ENCODE measurements around the gene OARD1.
"Not testable (repeated sequence)": the region's sequence is repeated elsewhere in the genome, so short reads cannot be mapped to it uniquely, and the experiment has no call there.

Gene OARD1, protein sequence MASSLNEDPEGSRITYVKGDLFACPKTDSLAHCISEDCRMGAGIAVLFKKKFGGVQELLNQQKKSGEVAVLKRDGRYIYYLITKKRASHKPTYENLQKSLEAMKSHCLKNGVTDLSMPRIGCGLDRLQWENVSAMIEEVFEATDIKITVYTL

DNA sequence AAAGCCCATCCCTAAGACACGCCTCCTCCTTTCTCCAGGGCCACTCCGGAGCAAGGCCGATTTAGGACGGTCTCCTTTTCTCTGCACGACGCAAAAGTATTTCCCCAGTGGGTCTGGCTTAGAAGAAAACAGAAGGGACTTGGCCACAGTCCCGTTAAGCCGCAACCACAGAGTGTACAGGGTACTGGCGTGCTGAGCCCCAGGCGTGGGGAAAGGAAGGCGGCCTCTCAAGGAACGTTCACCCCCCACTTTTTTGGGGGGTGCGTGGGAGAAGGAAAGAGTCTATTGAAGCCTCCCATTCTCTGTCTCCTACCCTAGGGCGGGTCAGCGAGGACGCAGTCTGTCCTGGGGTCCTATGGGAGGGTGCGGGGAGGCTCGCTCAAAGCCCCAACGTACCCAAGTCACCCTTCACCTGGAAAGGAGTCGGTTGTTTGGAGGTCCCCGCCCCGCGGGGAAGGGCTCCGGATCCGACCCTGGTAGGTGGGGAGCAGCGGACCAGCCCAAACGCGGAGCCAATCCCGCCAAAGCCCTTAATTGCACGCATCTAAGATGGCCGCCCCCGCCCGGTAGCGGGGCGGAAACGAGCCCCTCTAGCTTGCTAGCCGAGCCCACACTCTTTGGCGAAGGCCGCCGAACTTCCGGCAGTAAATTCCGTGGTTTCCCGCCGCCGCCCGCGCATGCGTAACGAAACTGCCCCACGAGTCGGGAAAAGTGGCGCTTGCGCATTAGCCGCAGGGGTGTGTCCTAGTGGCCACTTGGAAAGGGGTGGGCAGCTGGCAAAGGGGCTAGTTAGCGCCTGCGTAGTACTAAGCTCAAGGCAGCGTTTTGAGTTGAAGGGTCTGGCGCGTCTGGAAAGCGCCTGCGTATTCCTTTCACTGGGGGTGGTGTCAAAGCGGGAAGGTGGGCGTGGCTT lies at the start of gene OARD1:
Gene OARD1 (minus strand): TSS at position 434 of the 913 bp plus-strand sequence. CDS start 722 bp downstream, outside the sequence.
- H3K36me3 ChIP-seq (ENCODE audit: control insufficient read depth, insufficient read depth, low read length) = peaks cover under 1% of the 10 kb centered on the region; the same call in 1 of the 2 replicates
- peak; percentile 91 for DNase-seq (ENCODE audit: low read depth, low spot score)
- peak within 1 kb of the TSS; percentile 53 for H3K4me3 ChIP-seq (ENCODE audit: low read length)
- WGBS (ENCODE audit: insufficient coverage, insufficient read length) = no CpG with 5 or more reads among the region's 63 CpGs
- no peaks in the 10 kb centered on the region for H3K4me1 ChIP-seq (ENCODE audit: control insufficient read depth, insufficient read depth, low read length)
- H3K27ac ChIP-seq (ENCODE audit: low read length) = peak within 1 kb of the TSS; percentile 74
- H3K9me3 ChIP-seq (ENCODE audit: control insufficient read depth, insufficient read depth, low read length) = no peaks in the 10 kb centered on the region
- H3K27me3 ChIP-seq (ENCODE audit: control insufficient read depth, insufficient read depth, low read length) = no peaks in the 10 kb centered on the region

DNA sequence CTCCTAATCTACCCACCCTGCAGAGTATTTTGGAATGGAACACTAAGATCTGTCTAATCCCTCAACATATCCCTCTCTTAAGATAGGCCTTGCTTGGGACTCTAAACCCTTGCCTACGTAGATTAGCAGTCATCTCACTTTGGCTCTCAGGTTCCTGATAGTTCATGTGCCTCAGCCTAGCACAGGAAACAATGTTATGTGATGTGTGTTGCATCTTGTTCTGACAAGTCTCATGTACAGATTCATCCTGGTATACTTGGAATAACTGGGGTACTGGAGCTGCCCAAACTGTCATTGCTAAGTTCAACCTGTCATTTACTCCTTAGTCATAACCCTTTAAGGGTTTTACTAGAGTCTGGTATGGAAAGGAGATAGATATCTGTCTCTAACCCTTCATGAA lies 47.9 kb upstream of the OARD1 start:
- DNase-seq (ENCODE audit: low read depth, low spot score) = no peak
- no peak overlapping the region for H3K27ac ChIP-seq (ENCODE audit: low read length)
- H3K4me3 ChIP-seq (ENCODE audit: low read length) = no peak overlapping the region
- no CpG with 5 or more reads among the region's 1 CpG for WGBS (ENCODE audit: insufficient coverage, insufficient read length)
- H3K9me3 ChIP-seq (ENCODE audit: control insufficient read depth, insufficient read depth, low read length) = no peaks in the 10 kb centered on the region
- H3K36me3 ChIP-seq (ENCODE audit: control insufficient read depth, insufficient read depth, low read length) = no peaks in the 10 kb centered on the region
- H3K4me1 ChIP-seq (ENCODE audit: control insufficient read depth, insufficient read depth, low read length) = no peaks in the 10 kb centered on the region
- no peaks in the 10 kb centered on the region for H3K27me3 ChIP-seq (ENCODE audit: control insufficient read depth, insufficient read depth, low read length)

DNA sequence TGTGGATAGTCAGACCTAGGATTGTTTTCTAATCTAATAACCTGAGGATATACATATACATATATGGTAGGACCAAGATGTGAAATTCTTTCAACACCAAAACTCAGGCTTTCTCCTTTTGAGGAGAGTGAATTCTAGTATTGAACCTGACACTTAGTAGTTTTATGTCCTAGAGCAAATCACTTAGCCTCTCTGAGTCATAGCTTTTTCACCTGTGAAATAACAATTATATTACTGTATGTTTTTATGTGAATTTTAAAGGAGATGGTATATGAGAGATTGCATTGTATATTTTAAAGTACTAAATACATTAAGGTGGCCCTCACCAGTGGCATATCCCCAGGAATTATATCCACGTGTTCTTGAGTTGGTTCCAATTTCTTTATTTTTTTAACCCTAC lies 47.4 kb upstream of the OARD1 start:
- Histone ChIP-seq H3K9me3 (ENCODE audit: control insufficient read depth, insufficient read depth, low read length) (no peaks in the 10 kb centered on the region), H3K27me3 (ENCODE audit: control insufficient read depth, insufficient read depth, low read length) (no peaks in the 10 kb centered on the region), H3K36me3 (ENCODE audit: control insufficient read depth, insufficient read depth, low read length) (no peaks in the 10 kb centered on the region), H3K4me1 (ENCODE audit: control insufficient read depth, insufficient read depth, low read length) (no peaks in the 10 kb centered on the region), H3K27ac (ENCODE audit: low read length) (no peak overlapping the region), H3K4me3 (ENCODE audit: low read length) (no peak overlapping the region)
- DNase-seq (ENCODE audit: low read depth, low spot score) = no peak
- no CpG with 5 or more reads among the region's 1 CpG for WGBS (ENCODE audit: insufficient coverage, insufficient read length)

DNA sequence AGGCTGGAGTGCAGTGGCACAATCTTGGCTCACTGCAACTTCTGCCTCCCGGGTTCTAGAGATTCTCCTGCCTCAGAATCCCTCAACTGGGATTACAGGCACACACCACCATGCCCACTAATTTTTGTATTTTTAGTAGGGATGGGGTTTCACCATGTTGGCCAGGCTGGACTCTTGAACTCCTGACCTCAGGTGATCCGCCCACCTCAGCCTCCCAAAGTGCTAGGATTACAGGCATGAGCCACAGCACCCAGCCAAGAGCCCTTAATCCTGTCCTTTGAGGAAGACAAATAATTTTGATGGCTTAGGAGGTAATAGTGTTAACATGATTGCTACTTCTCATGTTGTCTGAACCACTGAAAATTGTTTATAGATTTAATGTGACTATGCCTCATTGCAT lies 42.9 kb upstream of the OARD1 start:
- not testable (repeated sequence) for H3K4me1 ChIP-seq (ENCODE audit: control insufficient read depth, insufficient read depth, low read length); H3K27ac ChIP-seq (ENCODE audit: low read length); H3K36me3 ChIP-seq (ENCODE audit: control insufficient read depth, insufficient read depth, low read length); DNase-seq (ENCODE audit: low read depth, low spot score); H3K4me3 ChIP-seq (ENCODE audit: low read length); H3K9me3 ChIP-seq (ENCODE audit: control insufficient read depth, insufficient read depth, low read length); H3K27me3 ChIP-seq (ENCODE audit: control insufficient read depth, insufficient read depth, low read length)
- whole genome bisulfite sequencing (ENCODE audit: insufficient coverage, insufficient read length) = no CpG with 5 or more reads among the region's 2 CpGs

DNA sequence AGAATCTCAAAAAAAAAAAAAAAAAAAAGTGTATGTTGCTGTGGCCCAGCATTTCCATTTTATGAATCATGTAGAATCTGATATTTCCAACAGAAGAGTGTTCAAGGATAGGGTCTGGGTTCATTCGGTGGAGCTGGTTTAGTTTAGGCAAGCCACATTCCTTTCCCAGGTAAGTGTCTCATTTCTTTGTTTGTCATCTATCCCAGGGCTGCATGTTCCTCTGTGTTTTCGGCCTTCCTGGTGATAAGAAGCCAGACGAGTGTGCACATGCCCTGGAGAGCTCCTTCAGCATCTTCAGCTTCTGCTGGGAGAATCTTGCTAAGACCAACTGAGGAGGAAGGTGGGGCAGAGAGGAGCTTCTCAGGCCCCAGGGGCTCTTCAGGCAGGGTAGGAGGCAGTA lies 38.9 kb upstream of the OARD1 start:
- H3K9me3 ChIP-seq (ENCODE audit: control insufficient read depth, insufficient read depth, low read length) = peaks cover 1% of the 10 kb centered on the region; the same call in 1 of the 2 replicates
- H3K27me3 ChIP-seq (ENCODE audit: control insufficient read depth, insufficient read depth, low read length) = no peaks in the 10 kb centered on the region; the same call in 1 of the 2 replicates
- no peak overlapping the region for H3K4me3 ChIP-seq (ENCODE audit: low read length)
- DNase-seq (ENCODE audit: low read depth, low spot score) = no peak
- no peaks in the 10 kb centered on the region for H3K36me3 ChIP-seq (ENCODE audit: control insufficient read depth, insufficient read depth, low read length)
- H3K4me1 ChIP-seq (ENCODE audit: control insufficient read depth, insufficient read depth, low read length) = no peaks in the 10 kb centered on the region
- H3K27ac ChIP-seq (ENCODE audit: low read length) = no peak overlapping the region
- WGBS (ENCODE audit: insufficient coverage, insufficient read length) = no CpG with 5 or more reads among the region's 3 CpGs

DNA sequence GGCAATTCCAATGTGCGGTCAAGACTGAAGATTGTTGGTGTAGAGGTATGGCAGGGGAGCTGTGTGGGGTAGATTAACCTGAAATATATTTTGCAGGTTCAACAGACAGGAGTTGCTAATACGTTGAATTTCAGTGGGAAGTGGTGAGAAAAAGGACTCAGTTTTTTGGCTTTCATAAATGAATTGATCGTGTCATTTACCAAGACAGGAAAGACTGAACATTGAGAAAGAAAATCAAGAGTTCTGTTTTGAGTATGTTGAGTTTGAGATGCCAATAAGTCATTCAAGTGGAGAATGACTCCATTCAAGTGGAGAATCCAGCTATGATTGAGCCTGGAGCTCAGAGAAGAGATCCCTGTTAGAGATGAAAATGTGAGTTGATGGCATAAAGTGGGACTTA lies 31.7 kb upstream of the OARD1 start:
- H3K36me3 ChIP-seq (ENCODE audit: control insufficient read depth, insufficient read depth, low read length) = no peaks in the 10 kb centered on the region
- no peaks in the 10 kb centered on the region for H3K4me1 ChIP-seq (ENCODE audit: control insufficient read depth, insufficient read depth, low read length)
- H3K27ac ChIP-seq (ENCODE audit: low read length) = no peak overlapping the region
- H3K9me3 ChIP-seq (ENCODE audit: control insufficient read depth, insufficient read depth, low read length) = no peaks in the 10 kb centered on the region
- H3K4me3 ChIP-seq (ENCODE audit: low read length) = no peak overlapping the region
- no peaks in the 10 kb centered on the region; the same call in 1 of the 2 replicates for H3K27me3 ChIP-seq (ENCODE audit: control insufficient read depth, insufficient read depth, low read length)
- WGBS (ENCODE audit: insufficient coverage, insufficient read length) = no CpG with 5 or more reads among the region's 3 CpGs
- DNase-seq (ENCODE audit: low read depth, low spot score) = no peak

DNA sequence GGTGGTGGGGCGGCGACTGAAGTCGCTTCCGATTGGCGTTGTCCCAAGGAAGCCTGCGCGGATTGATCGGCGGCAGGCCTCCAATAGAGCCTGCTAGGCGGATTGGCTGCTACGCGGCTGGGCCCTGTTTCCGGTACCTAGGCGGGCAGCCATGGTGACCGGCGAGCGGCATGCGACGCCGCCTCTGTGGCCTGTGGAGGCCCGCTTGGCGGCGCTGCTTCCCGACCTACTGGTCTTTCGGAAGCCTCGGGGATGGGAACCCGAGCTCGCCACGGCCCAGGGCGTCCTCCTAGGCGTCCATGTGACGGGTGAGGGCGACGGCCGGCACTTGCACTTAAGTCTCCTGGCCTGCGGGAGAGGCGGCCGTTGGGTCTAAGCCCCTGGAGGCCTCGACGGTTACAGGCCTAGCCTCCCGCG lies 28.7 kb upstream of the OARD1 start:
- H3K4me1 ChIP-seq (ENCODE audit: control insufficient read depth, insufficient read depth, low read length) = no peaks in the 10 kb centered on the region
- no peak overlapping the region for H3K27ac ChIP-seq (ENCODE audit: low read length)
- no CpG with 5 or more reads among the region's 42 CpGs for WGBS (ENCODE audit: insufficient coverage, insufficient read length)
- DNase-seq (ENCODE audit: low read depth, low spot score) = peak; percentile 57
- peaks cover 13% of the 10 kb centered on the region; the same call in 1 of the 2 replicates for H3K36me3 ChIP-seq (ENCODE audit: control insufficient read depth, insufficient read depth, low read length)
- H3K9me3 ChIP-seq (ENCODE audit: control insufficient read depth, insufficient read depth, low read length) = no peaks in the 10 kb centered on the region
- no peak overlapping the region for H3K4me3 ChIP-seq (ENCODE audit: low read length)
- H3K27me3 ChIP-seq (ENCODE audit: control insufficient read depth, insufficient read depth, low read length) = no peaks in the 10 kb centered on the region

DNA sequence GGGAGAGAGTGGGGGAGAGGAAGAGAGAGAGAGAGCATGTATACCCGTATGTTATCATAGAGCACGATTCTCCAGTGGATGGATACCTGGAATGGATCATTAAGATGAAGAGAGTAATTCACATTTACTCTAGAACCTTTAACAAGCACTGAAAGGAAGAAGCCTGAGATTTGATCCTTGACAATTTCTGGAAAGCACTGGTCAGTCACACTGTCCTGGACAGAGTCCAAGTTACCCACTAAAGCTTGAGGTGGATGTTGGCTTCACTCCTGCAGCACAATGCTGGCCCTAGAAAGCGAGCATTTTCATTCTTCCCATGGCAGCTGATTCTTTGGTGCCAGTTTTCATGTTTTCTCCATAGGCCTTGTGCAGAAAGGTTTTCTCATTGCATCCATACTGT lies 26.2 kb upstream of the OARD1 start:
- Histone ChIP-seq H3K27me3 (ENCODE audit: control insufficient read depth, insufficient read depth, low read length) (no peaks in the 10 kb centered on the region), H3K4me1 (ENCODE audit: control insufficient read depth, insufficient read depth, low read length) (no peaks in the 10 kb centered on the region), H3K27ac (ENCODE audit: low read length) (no peak overlapping the region), H3K9me3 (ENCODE audit: control insufficient read depth, insufficient read depth, low read length) (no peaks in the 10 kb centered on the region), H3K36me3 (ENCODE audit: control insufficient read depth, insufficient read depth, low read length) (peaks cover 25% of the 10 kb centered on the region; the same call in 1 of the 2 replicates), H3K4me3 (ENCODE audit: low read length) (no peak overlapping the region)
- WGBS (ENCODE audit: insufficient coverage, insufficient read length) = no CpG with 5 or more reads among the region's 3 CpGs
- DNase-seq (ENCODE audit: low read depth, low spot score) = no peak

DNA sequence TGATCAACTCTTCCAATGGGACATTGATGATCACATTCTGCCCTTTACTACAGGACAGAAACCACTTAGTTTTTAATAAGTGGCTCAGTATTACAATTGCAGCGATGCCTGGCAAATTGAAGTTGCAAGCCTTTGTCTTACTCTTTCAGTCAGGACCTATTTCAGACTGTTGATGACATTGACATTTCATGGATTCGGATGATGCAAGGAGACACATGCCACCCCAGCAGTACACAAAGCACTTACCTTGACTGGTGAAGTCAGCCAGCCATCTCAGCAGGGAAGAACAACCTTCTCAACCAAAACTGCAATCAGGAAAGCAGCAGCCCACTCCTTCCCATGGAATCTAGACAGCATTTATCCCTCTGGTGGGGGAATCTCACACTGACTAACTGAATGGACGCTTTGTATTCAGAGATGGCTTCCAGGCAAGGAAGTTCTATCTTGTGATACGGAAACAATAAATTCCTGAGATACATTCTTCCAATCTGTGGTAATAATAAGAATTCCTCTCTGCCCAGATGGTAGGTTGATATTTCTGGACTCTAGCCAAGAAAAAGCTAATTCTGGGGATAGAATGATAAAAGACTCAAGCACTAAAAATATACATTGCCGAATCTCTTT lies 25.4 kb upstream of the OARD1 start:
- no peaks in the 10 kb centered on the region for H3K4me1 ChIP-seq (ENCODE audit: control insufficient read depth, insufficient read depth, low read length)
- no peak for DNase-seq (ENCODE audit: low read depth, low spot score)
- no CpG with 5 or more reads among the region's 5 CpGs for WGBS (ENCODE audit: insufficient coverage, insufficient read length)
- H3K4me3 ChIP-seq (ENCODE audit: low read length) = no peak overlapping the region
- no peaks in the 10 kb centered on the region for H3K9me3 ChIP-seq (ENCODE audit: control insufficient read depth, insufficient read depth, low read length)
- no peak overlapping the region for H3K27ac ChIP-seq (ENCODE audit: low read length)
- no peaks in the 10 kb centered on the region for H3K27me3 ChIP-seq (ENCODE audit: control insufficient read depth, insufficient read depth, low read length)
- peaks cover 28% of the 10 kb centered on the region; the same call in 1 of the 2 replicates for H3K36me3 ChIP-seq (ENCODE audit: control insufficient read depth, insufficient read depth, low read length)

DNA sequence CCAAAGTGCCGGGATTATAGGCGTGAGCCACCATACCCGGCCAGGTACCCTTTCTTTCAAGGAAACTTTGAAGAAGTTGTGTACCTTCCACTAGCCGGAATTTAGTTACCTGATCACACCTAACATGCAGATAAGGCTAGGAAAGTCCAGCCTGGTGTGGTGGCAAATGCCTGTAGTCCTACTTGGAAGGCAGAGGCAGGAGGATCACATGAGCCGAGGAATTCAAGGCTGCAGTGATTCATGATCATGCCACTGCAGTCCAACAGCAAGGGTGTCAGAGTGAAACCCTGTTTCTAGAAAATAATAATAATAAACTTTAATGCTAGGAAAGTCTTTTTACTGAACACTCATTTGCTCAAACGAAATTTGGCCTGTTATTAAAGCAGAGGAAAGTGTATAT lies 21.6 kb upstream of the OARD1 start:
- no peak for DNase-seq (ENCODE audit: low read depth, low spot score)
- Histone ChIP-seq H3K36me3 (ENCODE audit: control insufficient read depth, insufficient read depth, low read length) (peaks cover 41% of the 10 kb centered on the region; the same call in 1 of the 2 replicates), H3K9me3 (ENCODE audit: control insufficient read depth, insufficient read depth, low read length) (peaks cover 1% of the 10 kb centered on the region; the same call in 1 of the 2 replicates), H3K4me3 (ENCODE audit: low read length) (no peak overlapping the region), H3K27me3 (ENCODE audit: control insufficient read depth, insufficient read depth, low read length) (no peaks in the 10 kb centered on the region), H3K4me1 (ENCODE audit: control insufficient read depth, insufficient read depth, low read length) (no peaks in the 10 kb centered on the region), H3K27ac (ENCODE audit: low read length) (no peak overlapping the region)
- no CpG with 5 or more reads among the region's 6 CpGs for WGBS (ENCODE audit: insufficient coverage, insufficient read length)
